Calu3 (cell line): ENCODE measurements around the gene INAVA. TPM values are rescaled to one million over a fixed set of nuclear protein-coding genes. Genes with fewer than 3 reads are reported as not detected.

Experiments used
- total RNA-seq: library from RNA; stranded (reverse); gene quantifications from 2 replicates; pipeline ENCODE4 v1.2.3, GENCODE V29; 2022

Gene INAVA
- total RNA-seq, 1 experiment from 2014 or later = 175 TPM

Other genes with a start within 250 kb of the INAVA start
- gene DDX59, start 225.0 kb upstream of the INAVA start, total RNA-seq = 15.1 and 19.3 TPM in 2 replicates
- 27.6 and 30.3 TPM in 2 replicates for gene CAMSAP2, start 156.0 kb upstream of the INAVA start, total RNA-seq
- not detected in 2 replicates for gene GPR25, start 21.9 kb upstream of the INAVA start, total RNA-seq
- gene KIF21B, start 128.8 kb downstream of the INAVA start, total RNA-seq = 5.9 and 6.7 TPM in 2 replicates
- gene CACNA1S, start 217.5 kb downstream of the INAVA start, total RNA-seq = not detected in 2 replicates
- gene ASCL5, start 232.3 kb downstream of the INAVA start, total RNA-seq = 0.27 TPM in 1 of 2 replicates, not detected in the other